ENCODE measurements around the gene KIF26B. TPM values are rescaled to one million over a fixed set of nuclear protein-coding genes. Genes with fewer than 3 reads are reported as not detected.

The KIF26B gene
- total and polyA plus RNA-seq, 10 of the 15 experiments (the other 5 are each of a cell fraction or from before 2014, with no cell fraction given) = 0.35 to 11.6 (median 2.2) TPM

DNA sequence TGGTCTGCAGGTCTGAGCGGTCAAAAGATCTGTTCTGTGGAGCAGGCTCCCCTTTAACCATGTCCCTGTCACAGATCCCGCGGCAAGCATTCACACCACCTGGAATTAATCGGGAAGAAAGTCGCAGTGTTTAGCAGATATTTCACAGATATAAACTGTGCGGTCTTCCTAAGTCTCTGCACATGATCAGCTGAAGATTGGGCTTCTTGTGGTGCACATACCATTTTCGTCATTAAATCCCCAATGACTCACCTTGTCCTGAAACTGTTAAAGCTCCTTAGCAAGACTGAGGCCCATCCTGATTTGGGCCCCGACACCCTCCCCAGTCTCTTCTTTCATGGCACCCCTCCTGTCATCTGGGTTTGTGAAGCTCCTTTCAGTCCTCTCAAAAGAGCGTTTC is 158.8 kb downstream of the KIF26B start:
- ChIA-PET RAD21 (ENCODE audit: unreplicated experiment) (no interaction called here), SMC1A (ENCODE audit: uncharacterized antibody, unreplicated experiment) (no interaction called here), POLR2A (no interaction called here), CTCF (interaction anchor here (1.2 kb wide), 1 partner anchor 9 kb away, joined by 3 read pairs; no protein-coding TSS in a partner anchor)
- no peak for TF ChIP-seq POLR2AphosphoS5 (IDR thresholded peaks at IDR 0.05; ENCODE audit: low read length)
- intact Hi-C loops (cut with micrococcal nuclease; ENCODE audit: unreplicated experiment) = no loop called here
- Histone ChIP-seq H3K4me1 (ENCODE audit: control insufficient read depth, insufficient read depth, low read length) (peaks cover 11% of the 10 kb centered on the region), H2AFZ (ENCODE audit: control insufficient read depth, low read depth, low read length) (no peak overlapping the region), H3K9ac (ENCODE audit: control insufficient read depth, insufficient read depth, low read length) (no peak overlapping the region), H3K9me3 (replicated peaks; ENCODE audit: control insufficient read depth, insufficient read depth, low read length) (no peaks in the 10 kb centered on the region), H3K27me3 (replicated peaks in 1 of 2; ENCODE audit: control insufficient read depth in 2 of 2, insufficient read depth in 2 of 2, low read length in 1 of 2) (no peaks in the 10 kb centered on the region), H3K27ac (ENCODE audit: control insufficient read depth, insufficient read depth) (no peak overlapping the region), H3K36me3 (ENCODE audit: control insufficient read depth in 2 of 2, insufficient read depth in 2 of 2, low read length in 1 of 2) (no peaks in the 10 kb centered on the region), H3K4me3 (no peak overlapping the region), H3K79me2 (ENCODE audit: control insufficient read depth, insufficient read depth, low read length) (no peaks in the 10 kb centered on the region), H3K4me2 (ENCODE audit: control insufficient read depth, insufficient read depth) (no peak overlapping the region), H4K20me1 (ENCODE audit: control insufficient read depth, insufficient read depth) (no peaks in the 10 kb centered on the region)
- in situ Hi-C loops (cut with MboI) = no loop called here
- DNase-seq (ENCODE audit: low read depth, low spot score) (no peak), FAIRE-seq (no peak), ATAC-seq (no peak)
- WGBS (ENCODE audit: insufficient coverage, insufficient replicate concordance, low lambda C conversion rate, missing lambda C conversion rate) = 72% methylated on average over 9 of the region's 9 CpGs
- no TSS peak for BruUV-seq (replicated peaks)

DNA sequence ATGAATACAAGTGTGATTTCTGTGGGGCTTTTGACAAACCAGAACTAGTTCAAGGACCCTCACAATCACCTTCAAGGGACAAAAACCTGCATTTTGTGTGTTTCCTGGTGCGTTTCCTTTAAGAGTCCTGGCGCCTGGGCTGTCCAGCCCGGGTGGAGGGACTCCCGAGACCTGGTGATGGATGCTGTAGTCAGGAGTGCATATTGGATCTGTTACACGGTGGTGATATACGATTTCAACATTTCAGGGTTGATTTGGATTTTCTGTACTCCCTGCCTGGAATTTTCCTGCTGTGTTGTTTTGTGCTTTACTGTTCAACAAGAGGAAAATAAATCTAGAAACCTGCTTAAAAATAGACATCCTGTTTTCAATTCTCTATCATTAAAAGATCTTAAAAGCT is 162.0 kb downstream of the KIF26B start:
- no peak for ATAC-seq
- in situ Hi-C loops (cut with MboI) = no loop called here
- DNase-seq (ENCODE audit: low read depth, low spot score) = no peak

More for the DNA sequence above, 162.0 kb downstream of the KIF26B start:
- no peak overlapping the region for H3K4me3 ChIP-seq
- no peaks in the 10 kb centered on the region for H3K9me3 ChIP-seq (replicated peaks; ENCODE audit: control insufficient read depth, insufficient read depth, low read length)
- no peak overlapping the region for H3K9ac ChIP-seq (ENCODE audit: control insufficient read depth, insufficient read depth, low read length)
- no peaks in the 10 kb centered on the region for H3K36me3 ChIP-seq (ENCODE audit: control insufficient read depth in 2 of 2, insufficient read depth in 2 of 2, low read length in 1 of 2)
- no peak overlapping the region for H2AFZ ChIP-seq (ENCODE audit: control insufficient read depth, low read depth, low read length)
- no peaks in the 10 kb centered on the region for H3K27me3 ChIP-seq (replicated peaks in 1 of 2; ENCODE audit: control insufficient read depth in 2 of 2, insufficient read depth in 2 of 2, low read length in 1 of 2)
- ChIA-PET SMC1A (ENCODE audit: uncharacterized antibody, unreplicated experiment) (no interaction called here), POLR2A (no interaction called here), CTCF (interaction anchor here (0.7 kb wide), 1 partner anchor 690 kb away, joined by 4 read pairs; no protein-coding TSS in a partner anchor), RAD21 (ENCODE audit: unreplicated experiment) (no interaction called here)
- no TSS peak for BruUV-seq (replicated peaks)
- no peak overlapping the region for H3K27ac ChIP-seq (ENCODE audit: control insufficient read depth, insufficient read depth)
- H4K20me1 ChIP-seq (ENCODE audit: control insufficient read depth, insufficient read depth) = no peaks in the 10 kb centered on the region
- peaks cover 2% of the 10 kb centered on the region for H3K4me1 ChIP-seq (ENCODE audit: control insufficient read depth, insufficient read depth, low read length)
- no peak overlapping the region for H3K4me2 ChIP-seq (ENCODE audit: control insufficient read depth, insufficient read depth)
- 26% methylated on average over 6 of the region's 6 CpGs for WGBS (ENCODE audit: insufficient coverage, insufficient replicate concordance, low lambda C conversion rate, missing lambda C conversion rate)
- no peaks in the 10 kb centered on the region for H3K79me2 ChIP-seq (ENCODE audit: control insufficient read depth, insufficient read depth, low read length)
- TF ChIP-seq MEF2A (IDR thresholded peaks at IDR 0.05; ENCODE audit: insufficient read depth, low read depth, low read length) = no peak
- TF ChIP-seq, protein P1, sequence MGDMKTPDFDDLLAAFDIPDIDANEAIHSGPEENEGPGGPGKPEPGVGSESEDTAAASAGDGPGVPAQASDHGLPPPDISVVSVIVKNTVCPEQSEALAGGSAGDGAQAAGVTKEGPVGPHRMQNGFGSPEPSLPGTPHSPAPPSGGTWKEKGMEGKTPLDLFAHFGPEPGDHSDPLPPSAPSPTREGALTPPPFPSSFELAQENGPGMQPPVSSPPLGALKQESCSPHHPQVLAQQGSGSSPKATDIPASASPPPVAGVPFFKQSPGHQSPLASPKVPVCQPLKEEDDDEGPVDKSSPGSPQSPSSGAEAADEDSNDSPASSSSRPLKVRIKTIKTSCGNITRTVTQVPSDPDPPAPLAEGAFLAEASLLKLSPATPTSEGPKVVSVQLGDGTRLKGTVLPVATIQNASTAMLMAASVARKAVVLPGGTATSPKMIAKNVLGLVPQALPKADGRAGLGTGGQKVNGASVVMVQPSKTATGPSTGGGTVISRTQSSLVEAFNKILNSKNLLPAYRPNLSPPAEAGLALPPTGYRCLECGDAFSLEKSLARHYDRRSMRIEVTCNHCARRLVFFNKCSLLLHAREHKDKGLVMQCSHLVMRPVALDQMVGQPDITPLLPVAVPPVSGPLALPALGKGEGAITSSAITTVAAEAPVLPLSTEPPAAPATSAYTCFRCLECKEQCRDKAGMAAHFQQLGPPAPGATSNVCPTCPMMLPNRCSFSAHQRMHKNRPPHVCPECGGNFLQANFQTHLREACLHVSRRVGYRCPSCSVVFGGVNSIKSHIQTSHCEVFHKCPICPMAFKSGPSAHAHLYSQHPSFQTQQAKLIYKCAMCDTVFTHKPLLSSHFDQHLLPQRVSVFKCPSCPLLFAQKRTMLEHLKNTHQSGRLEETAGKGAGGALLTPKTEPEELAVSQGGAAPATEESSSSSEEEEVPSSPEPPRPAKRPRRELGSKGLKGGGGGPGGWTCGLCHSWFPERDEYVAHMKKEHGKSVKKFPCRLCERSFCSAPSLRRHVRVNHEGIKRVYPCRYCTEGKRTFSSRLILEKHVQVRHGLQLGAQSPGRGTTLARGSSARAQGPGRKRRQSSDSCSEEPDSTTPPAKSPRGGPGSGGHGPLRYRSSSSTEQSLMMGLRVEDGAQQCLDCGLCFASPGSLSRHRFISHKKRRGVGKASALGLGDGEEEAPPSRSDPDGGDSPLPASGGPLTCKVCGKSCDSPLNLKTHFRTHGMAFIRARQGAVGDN (IDR thresholded peaks at IDR 0.05) = no peak
- no peak for TF ChIP-seq ZNF217 (IDR thresholded peaks at IDR 0.05)
- TF ChIP-seq, protein P2, sequence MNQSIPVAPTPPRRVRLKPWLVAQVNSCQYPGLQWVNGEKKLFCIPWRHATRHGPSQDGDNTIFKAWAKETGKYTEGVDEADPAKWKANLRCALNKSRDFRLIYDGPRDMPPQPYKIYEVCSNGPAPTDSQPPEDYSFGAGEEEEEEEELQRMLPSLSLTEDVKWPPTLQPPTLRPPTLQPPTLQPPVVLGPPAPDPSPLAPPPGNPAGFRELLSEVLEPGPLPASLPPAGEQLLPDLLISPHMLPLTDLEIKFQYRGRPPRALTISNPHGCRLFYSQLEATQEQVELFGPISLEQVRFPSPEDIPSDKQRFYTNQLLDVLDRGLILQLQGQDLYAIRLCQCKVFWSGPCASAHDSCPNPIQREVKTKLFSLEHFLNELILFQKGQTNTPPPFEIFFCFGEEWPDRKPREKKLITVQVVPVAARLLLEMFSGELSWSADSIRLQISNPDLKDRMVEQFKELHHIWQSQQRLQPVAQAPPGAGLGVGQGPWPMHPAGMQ (IDR thresholded peaks at IDR 0.05; ENCODE audit: borderline replicate concordance) = no peak
- TF ChIP-seq HDAC2 (IDR thresholded peaks at IDR 0.05) = no peak
- no peak for TF ChIP-seq SP1 (IDR thresholded peaks at IDR 0.05; ENCODE audit: low read depth, low read length)
- TF ChIP-seq SIN3A (IDR thresholded peaks at IDR 0.05; ENCODE audit: low read depth, low read length) = no peak
- intact Hi-C loops (cut with micrococcal nuclease; ENCODE audit: unreplicated experiment) = no loop called here
- FAIRE-seq = no peak
